Smooth muscle cell of the coronary artery (primary cell): ENCODE data around the gene TWSG1. TPM values are rescaled to one million over a fixed set of nuclear protein-coding genes. Genes with fewer than 3 reads are reported as not detected.

Experiments used
- total RNA-seq: library from RNA; depleted of rRNA; stranded (reverse); fragments of >200 nt; gene quantifications from 2 replicates; pipeline ENCODE4 v1.2.3, GENCODE V29; 2014; ENCODE audit warnings: low replicate concordance

Gene TWSG1
- total RNA-seq = 82.0 and 147 TPM in 2 replicates

DNA sequence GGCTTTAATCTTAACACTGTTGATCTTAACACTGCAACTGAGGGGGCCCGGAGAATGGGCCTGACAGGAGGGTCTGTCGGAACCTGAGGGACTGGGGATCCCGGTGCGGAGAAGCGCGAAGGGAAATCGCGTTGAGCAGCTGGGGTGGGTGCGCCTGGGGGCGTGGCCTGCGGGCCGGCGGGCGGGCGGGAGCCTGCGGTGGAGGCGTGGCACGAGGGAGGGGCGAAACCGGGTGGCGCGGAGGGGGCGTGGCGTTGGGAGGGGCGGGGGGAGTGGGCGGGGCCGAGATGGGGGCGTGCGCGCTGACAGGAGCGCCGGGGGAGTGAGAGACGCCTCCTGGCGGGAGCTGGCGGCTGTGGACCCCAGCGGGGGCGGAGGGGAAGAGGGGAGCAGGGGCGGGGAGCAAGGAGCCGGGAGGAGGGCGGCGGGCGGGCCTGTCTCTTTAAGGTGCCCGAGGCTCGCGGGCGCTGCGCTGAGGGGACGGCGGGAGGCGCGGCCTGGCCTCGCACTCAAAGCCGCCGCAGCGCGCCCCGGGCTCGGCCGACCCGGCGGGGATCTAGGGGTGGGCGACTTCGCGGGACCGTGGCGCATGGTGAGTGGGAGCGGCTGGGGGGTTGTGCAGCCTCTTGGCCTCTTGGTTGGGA is at the start of gene TWSG1:
TWSG1 (plus strand) TSS at position 445 of the 644 bp plus-strand sequence. CDS start 2,457 bp downstream, outside the sequence.

Other genes starting within 250 kb of the TWSG1 start
- gene NDUFV2, start 232.1 kb upstream of the TWSG1 start, total RNA-seq = 21.8 and 82.3 TPM in 2 replicates
- gene ANKRD12, start 198.0 kb upstream of the TWSG1 start, total RNA-seq = 18.2 and 99.3 TPM in 2 replicates
- gene RALBP1, start 140.7 kb downstream of the TWSG1 start, total RNA-seq = 42.1 and 60.5 TPM in 2 replicates